ENCODE data around the gene NCOA6. TPM values are rescaled to one million over a fixed set of nuclear protein-coding genes. Genes with fewer than 3 reads are reported as not detected.

The NCOA6 gene
- total RNA-seq, 4 donors from 2014 or later: 34.8 to 81.8 (median 44.2) TPM

DNA sequence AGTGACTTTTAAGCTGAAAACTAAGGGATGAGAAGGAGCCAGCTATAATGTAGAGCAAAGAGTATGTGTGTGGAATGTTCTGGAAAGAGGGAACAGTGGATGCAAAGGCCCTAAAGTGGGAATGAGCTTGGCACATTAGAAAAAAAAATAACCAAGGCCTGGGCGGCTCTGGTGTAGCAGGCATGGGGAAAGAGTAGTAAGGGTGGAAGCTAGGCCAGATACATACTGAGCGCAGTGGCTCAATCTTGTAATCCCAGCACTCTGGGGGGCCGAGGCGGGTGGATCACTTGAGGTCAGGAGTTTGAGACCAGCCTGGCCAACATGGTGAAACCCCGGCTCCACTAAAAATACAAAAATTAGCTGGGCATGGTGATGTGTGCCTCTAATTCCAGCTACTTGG, 38.8 kb upstream of the NCOA6 start:
- in situ Hi-C loops (cut with MboI; ENCODE audit: low pct_ligation_motif_present in 1 of 4, low pct_unique_long_range_greater_than_20kb in 1 of 4, low sequenced_read_pairs in 3 of 4): loop anchor here in 3 of 4 donors (25.0 kb wide), 2 partner anchors 223 to 348 kb away; partner anchors contain the start of gene TRPC4AP (in 2 of the 3)

GRCh38 chr20:34863421-34863965, 38.0 kb upstream of the NCOA6 start:
- Histone ChIP-seq H3K36me3 (no peaks in the 10 kb centered on the region), H3K4me3 (no peak overlapping the region), H3K9me3 (no peaks in the 10 kb centered on the region), H3K27ac (no peak overlapping the region), H3K4me1 (peaks cover 0 to 9% (median 0%) of the 10 kb centered on the region in 4 donors), H3K27me3 (no peaks in the 10 kb centered on the region)
- intact Hi-C loops (cut with DNase I; ENCODE audit: low total_unique reads) (no loop called here), in situ Hi-C loops (cut with MboI; ENCODE audit: low pct_ligation_motif_present in 1 of 4, low pct_unique_long_range_greater_than_20kb in 1 of 4, low sequenced_read_pairs in 3 of 4) (loop anchor here in 3 of 4 donors (25.0 kb wide), 2 partner anchors 224 to 349 kb away; partner anchors contain the start of gene TRPC4AP (in 2 of the 3))
- DNase-seq: no peak
- 83 to 100% methylated on average over 9 to 32 of the region's 32 CpGs for WGBS, 2 donors (ENCODE audit: low coverage in 1 of 2)
- no peak for TF ChIP-seq POLR2A (IDR thresholded peaks at IDR 0.05)

More for the DNA sequence above, 38.8 kb upstream of the NCOA6 start:
- H3K4me3 ChIP-seq: no peak overlapping the region
- intact Hi-C loops (cut with DNase I; ENCODE audit: low total_unique reads): no loop called here
- no peaks in the 10 kb centered on the region for H3K27me3 ChIP-seq
- no peak for DNase-seq
- no peaks in the 10 kb centered on the region for H3K9me3 ChIP-seq
- H3K36me3 ChIP-seq: no peaks in the 10 kb centered on the region
- no peak overlapping the region for H3K27ac ChIP-seq
- WGBS, 2 donors (ENCODE audit: low coverage in 1 of 2): 87 to 96% methylated on average over 3 to 5 of the region's 5 CpGs
- H3K4me1 ChIP-seq: peaks cover 0 to 9% (median 0%) of the 10 kb centered on the region in 4 donors
- TF ChIP-seq POLR2A (IDR thresholded peaks at IDR 0.05): no peak
- TF ChIP-seq EP300 (IDR thresholded peaks at IDR 0.05; ENCODE audit: low read depth): no peak
- no peak for TF ChIP-seq CTCF (IDR thresholded peaks at IDR 0.05)
- TF ChIP-seq POLR2AphosphoS5 (IDR thresholded peaks at IDR 0.05): no peak

DNA sequence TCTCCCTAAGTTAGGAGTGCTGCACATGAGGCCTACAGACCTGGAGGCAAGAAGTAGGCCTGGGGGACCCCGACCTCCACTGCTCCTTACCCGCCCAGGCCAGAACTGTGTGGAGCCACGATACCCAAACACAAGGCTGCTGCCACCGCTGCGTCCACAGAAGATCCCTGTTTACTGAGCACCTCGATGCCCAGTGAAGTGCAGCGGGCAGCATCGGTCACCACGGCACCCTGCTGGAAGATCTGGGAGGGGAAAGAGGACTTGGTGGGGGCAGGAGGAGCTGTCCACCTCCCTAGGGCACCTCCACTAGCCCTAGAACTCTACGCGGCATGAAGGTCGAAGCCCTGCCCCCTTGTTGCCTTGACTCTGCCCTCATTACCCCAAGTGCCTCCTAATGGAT, 37.3 kb upstream of the NCOA6 start:
- Histone ChIP-seq H3K27me3 (no peaks in the 10 kb centered on the region), H3K4me3 (no peak overlapping the region), H3K9me3 (no peaks in the 10 kb centered on the region), H3K4me1 (peaks cover 0 to 9% (median 0%) of the 10 kb centered on the region in 4 donors), H3K27ac (no peak overlapping the region), H3K36me3 (no peaks in the 10 kb centered on the region)
- 93% methylated on average over 12 of the region's 12 CpGs; no CpG with 5 or more reads in 1 of the 2 donors for WGBS, 2 donors (ENCODE audit: low coverage in 1 of 2)
- DNase-seq: no peak
- in situ Hi-C loops (cut with MboI; ENCODE audit: low pct_ligation_motif_present in 1 of 4, low pct_unique_long_range_greater_than_20kb in 1 of 4, low sequenced_read_pairs in 3 of 4): loop anchor here in 3 of 4 donors (25.0 kb wide), 2 partner anchors 225 to 350 kb away; partner anchors contain the start of gene TRPC4AP (in 2 of the 3)
- intact Hi-C loops (cut with DNase I; ENCODE audit: low total_unique reads): no loop called here
- TF ChIP-seq POLR2A (IDR thresholded peaks at IDR 0.05) (no peak), EP300 (IDR thresholded peaks at IDR 0.05; ENCODE audit: low read depth) (no peak), POLR2AphosphoS5 (IDR thresholded peaks at IDR 0.05) (no peak), CTCF (IDR thresholded peaks at IDR 0.05) (no peak)

DNA sequence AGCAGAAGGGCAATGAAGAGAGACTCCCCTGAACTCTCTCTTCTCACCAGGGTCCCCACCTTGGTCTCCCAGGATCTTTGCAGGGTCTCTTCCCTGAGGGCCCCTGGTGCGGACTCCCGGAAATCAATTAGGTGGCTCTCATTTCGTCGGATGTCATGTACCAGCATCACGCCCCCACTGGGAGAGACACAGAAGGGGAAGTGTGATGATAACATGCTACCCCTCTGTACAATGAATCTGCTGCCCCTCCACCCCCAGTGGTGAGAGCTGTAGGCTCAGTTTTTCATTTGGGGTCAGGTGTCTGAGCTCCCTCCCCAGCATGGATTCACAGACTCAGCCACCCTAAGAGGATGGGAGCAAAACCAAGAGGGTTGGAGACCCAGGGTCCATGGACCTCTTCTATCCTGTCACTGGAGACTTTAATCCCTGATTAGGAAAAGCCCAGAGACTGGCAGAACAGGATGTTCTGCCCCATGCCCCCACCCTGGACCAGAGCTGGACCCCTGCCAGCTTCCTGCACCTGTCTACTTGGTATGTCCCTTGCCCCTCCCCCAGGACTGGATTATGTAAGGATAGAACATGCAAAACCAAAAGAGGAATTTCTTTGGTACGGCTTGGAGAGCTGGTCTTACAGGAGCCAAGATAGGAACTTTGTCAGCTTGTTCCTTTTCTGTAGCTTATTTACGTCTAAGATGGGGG, 36.1 kb upstream of the NCOA6 start:
- no peak overlapping the region for H3K27ac ChIP-seq
- in situ Hi-C loops (cut with MboI; ENCODE audit: low pct_ligation_motif_present in 1 of 4, low pct_unique_long_range_greater_than_20kb in 1 of 4, low sequenced_read_pairs in 3 of 4): loop anchor here in 3 of 4 donors (25.0 kb wide), 2 partner anchors 226 to 351 kb away; partner anchors contain the start of gene TRPC4AP (in 2 of the 3)
- no peaks in the 10 kb centered on the region for H3K27me3 ChIP-seq
- peaks cover 0 to 9% (median 0%) of the 10 kb centered on the region in 4 donors for H3K4me1 ChIP-seq
- WGBS, 2 donors (ENCODE audit: low coverage in 1 of 2): 77 to 90% methylated on average over 2 to 7 of the region's 7 CpGs
- H3K4me3 ChIP-seq: no peak overlapping the region
- H3K36me3 ChIP-seq: no peaks in the 10 kb centered on the region
- no peaks in the 10 kb centered on the region for H3K9me3 ChIP-seq
- peak; percentile 65 for DNase-seq
- intact Hi-C loops (cut with DNase I; ENCODE audit: low total_unique reads): no loop called here
- TF ChIP-seq POLR2AphosphoS5 (IDR thresholded peaks at IDR 0.05): no peak
- TF ChIP-seq POLR2A (IDR thresholded peaks at IDR 0.05): no peak
- TF ChIP-seq EP300 (IDR thresholded peaks at IDR 0.05; ENCODE audit: low read depth): no peak
- no peak for TF ChIP-seq CTCF (IDR thresholded peaks at IDR 0.05)

Data from transverse colon (tissue), 4 donors.